ENCODE results near the gene UROS.

The UROS gene

DNA sequence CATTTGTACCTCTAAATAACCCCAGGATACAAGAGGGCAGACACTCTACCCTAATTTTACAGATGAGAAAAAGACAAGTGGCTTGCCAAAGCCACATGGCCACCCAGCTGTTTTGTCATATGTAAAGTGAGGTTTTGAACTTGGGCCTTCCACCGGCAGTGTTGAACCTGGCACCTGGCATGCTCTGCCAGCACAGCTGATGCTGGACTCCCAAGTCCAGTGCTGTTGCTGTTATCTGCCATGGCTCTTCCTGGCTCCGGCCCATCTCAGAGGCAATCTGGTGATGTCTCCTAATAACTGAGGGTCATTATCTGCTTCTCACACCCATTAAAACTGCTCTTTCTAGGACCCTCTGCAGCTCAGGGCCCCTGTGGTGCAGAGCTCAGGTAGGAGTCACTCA is 25.3 kb upstream of the UROS start:
- Mint-ChIP-seq H3K4me1 (no peaks in the 10 kb centered on the region), H3K9me3 (no peaks in the 10 kb centered on the region), H3K36me3 (ENCODE audit: insufficient read depth) (peaks cover 4% of the 10 kb centered on the region), H3K27ac (ENCODE audit: low read depth) (no peak overlapping the region), H3K27me3 (no peaks in the 10 kb centered on the region), H3K4me3 (no peak overlapping the region)
- ATAC-seq (replicated peaks; ENCODE audit: extremely low read depth, poor library complexity, severe bottlenecking) (no peak), DNase-seq (ENCODE audit: low spot score in 2 of 2) (no peak)

DNA sequence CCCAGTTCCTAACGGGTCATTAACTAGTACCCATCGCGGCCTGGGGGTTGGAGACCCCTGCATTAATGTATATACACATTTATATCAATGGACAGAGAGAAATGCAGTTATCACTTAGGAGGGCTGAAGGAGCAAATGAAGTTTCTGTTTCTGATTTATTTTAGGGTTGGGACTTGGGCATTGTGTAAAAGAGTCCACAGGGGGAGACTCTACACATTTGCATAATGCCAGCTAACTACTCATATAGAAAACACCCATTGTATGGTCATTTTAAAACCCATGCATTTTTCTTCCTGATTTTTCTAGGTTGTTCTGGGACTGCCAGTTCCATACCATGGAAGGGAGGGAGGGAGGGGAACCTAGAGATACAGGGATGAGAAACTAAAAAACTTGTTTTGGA is 23.8 kb upstream of the UROS start:
- DNase-seq (ENCODE audit: low spot score in 2 of 2): no peak
- H3K4me3 Mint-ChIP-seq: no peak overlapping the region
- H3K4me1 Mint-ChIP-seq: no peaks in the 10 kb centered on the region
- peaks cover 4% of the 10 kb centered on the region for H3K36me3 Mint-ChIP-seq (ENCODE audit: insufficient read depth)
- H3K27ac Mint-ChIP-seq (ENCODE audit: low read depth): no peak overlapping the region
- no peaks in the 10 kb centered on the region for H3K27me3 Mint-ChIP-seq
- H3K9me3 Mint-ChIP-seq: no peaks in the 10 kb centered on the region
- no peak for ATAC-seq (replicated peaks; ENCODE audit: extremely low read depth, poor library complexity, severe bottlenecking)

DNA sequence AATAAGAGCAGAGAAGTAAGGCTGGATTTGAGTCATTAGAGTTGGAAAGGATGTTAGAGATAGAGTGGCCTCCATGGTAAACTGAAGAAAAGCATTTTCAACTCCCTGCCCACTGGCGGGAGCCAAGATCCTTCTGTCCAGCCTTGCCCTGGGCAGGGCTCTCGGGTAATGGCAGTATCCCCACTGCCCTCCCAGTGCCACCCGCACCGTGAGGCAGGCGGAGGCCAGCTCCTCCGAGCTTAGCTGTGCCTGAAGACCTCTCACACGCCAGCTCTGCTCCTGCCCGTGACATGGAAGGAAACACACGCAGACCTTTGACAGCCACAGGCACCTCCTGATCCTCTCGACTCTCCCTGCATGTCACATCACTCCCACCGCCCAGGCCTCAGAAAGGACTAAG is 22.6 kb upstream of the UROS start:
- no peaks in the 10 kb centered on the region for H3K27me3 Mint-ChIP-seq

DNA sequence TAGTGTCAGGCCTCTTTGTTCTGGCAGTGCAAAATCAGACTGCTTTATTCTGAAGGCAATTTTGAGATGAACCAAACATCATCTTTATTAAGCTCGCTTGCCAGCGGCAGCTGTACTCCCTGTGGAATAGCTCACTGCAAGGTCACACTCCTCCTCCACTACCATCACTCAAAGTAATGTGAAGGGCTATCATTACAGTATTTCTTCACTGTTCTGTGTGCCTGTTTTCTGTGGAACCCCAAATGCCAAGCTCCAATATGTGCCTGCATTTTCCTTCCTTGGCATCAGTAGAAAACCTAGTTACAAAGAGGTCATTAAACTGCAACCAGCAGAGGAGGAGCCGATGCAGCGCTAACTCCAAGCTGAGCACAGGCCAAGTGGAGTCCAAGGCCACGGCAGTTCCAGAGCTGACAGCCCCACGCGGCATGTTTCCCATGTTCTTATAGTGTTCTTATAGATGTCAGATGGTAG is 21.7 kb upstream of the UROS start:
- DNase-seq (ENCODE audit: low spot score in 2 of 2) (no peak), ATAC-seq (replicated peaks; ENCODE audit: extremely low read depth, poor library complexity, severe bottlenecking) (no peak)
- Mint-ChIP-seq H3K27ac (ENCODE audit: low read depth) (no peak overlapping the region), H3K36me3 (ENCODE audit: insufficient read depth) (peaks cover 2% of the 10 kb centered on the region), H3K4me3 (no peak overlapping the region), H3K27me3 (no peaks in the 10 kb centered on the region), H3K4me1 (no peaks in the 10 kb centered on the region), H3K9me3 (no peaks in the 10 kb centered on the region)

More for the DNA sequence above, 22.6 kb upstream of the UROS start:
- Mint-ChIP-seq H3K4me1 (no peaks in the 10 kb centered on the region), H3K4me3 (no peak overlapping the region), H3K27ac (ENCODE audit: low read depth) (no peak overlapping the region), H3K9me3 (no peaks in the 10 kb centered on the region), H3K36me3 (ENCODE audit: insufficient read depth) (peaks cover 2% of the 10 kb centered on the region)
- DNase-seq (ENCODE audit: low spot score in 2 of 2) (no peak), ATAC-seq (replicated peaks; ENCODE audit: extremely low read depth, poor library complexity, severe bottlenecking) (no peak)

DNA sequence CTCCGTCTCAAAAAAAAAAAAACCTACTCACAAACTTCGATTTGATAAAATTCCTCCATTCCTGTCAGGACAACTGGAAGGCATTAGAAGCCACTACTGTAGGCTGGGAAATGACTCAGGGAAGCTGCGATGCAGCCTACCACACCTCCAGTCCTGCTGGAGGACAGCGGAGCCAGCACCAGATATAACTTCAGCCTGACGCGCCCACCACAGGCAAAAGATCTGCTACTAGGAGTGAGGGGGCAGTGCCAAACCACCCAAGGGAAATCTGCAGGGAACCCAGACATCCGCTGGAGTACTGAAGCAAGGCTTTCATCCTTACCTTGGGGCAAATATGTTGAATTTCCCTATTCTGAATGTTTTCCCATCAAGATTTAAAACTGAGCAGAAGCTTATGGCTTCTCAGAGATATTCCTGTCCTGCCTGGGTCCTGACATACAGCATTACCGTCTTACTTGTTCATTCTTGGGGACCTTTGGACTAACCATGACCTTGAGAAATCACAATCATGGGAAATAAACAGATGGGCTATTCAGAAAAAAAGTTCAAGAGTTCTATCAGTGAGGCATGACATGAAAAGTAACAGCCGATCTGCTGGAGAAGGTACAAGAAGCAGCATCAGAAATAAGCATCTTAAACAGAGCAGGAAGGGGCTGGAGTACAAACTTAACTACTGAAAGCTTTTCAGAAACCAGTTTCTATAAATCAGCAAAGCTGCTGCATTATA is 20.7 kb upstream of the UROS start:
- no peak overlapping the region for H3K4me3 Mint-ChIP-seq
- no peak overlapping the region for H3K27ac Mint-ChIP-seq (ENCODE audit: low read depth)
- peaks cover 7% of the 10 kb centered on the region for H3K36me3 Mint-ChIP-seq (ENCODE audit: insufficient read depth)
- DNase-seq (ENCODE audit: low spot score in 2 of 2): no peak
- H3K27me3 Mint-ChIP-seq: no peaks in the 10 kb centered on the region
- no peaks in the 10 kb centered on the region for H3K4me1 Mint-ChIP-seq
- no peaks in the 10 kb centered on the region for H3K9me3 Mint-ChIP-seq
- ATAC-seq (replicated peaks; ENCODE audit: extremely low read depth, poor library complexity, severe bottlenecking): no peak

DNA sequence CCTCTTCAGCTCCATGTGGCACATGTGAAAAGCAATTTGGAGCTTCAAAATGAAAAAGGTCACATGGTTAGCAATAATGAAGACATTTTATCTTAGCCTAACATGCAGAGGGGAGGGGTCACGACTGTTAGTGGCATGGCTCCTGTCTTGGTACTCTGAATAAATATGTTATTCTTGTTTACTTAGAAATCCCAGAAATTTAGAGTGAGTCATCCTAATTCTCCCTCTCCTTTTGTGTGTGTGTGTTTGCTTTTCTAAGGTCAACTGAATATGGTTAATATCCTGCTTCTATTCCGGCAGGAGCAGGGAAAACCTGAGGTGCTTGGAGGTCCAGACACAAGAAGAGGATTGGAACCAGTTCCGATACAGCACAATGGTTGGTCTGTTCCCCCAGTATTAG is 17.9 kb upstream of the UROS start:
- Mint-ChIP-seq H3K27me3 (no peaks in the 10 kb centered on the region), H3K9me3 (no peaks in the 10 kb centered on the region), H3K27ac (ENCODE audit: low read depth) (no peak overlapping the region), H3K4me3 (no peak overlapping the region), H3K36me3 (ENCODE audit: insufficient read depth) (peaks cover 17% of the 10 kb centered on the region), H3K4me1 (no peaks in the 10 kb centered on the region)
- no peak for DNase-seq (ENCODE audit: low spot score in 2 of 2)
- ATAC-seq (replicated peaks; ENCODE audit: extremely low read depth, poor library complexity, severe bottlenecking): no peak

DNA sequence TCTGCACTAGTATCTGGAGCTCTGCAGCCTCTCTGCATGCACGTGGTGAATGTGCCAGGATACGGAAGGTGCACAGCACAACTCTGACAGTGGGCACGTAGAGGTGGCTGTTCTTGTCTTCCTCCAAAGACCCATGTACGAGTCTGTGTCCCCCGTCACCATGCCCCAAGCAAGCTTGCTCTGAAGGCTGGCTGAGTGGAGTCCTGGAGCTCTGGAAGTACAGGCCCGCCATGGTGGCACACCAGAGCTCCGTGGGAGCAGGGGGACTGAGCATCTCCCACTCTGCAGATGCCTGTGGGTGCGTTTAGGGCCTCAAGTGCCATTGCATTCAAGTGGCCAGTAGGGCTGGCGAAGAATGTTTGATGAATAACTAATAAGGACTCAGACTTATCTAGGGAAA is 17.3 kb upstream of the UROS start:
- Mint-ChIP-seq H3K4me1 (no peaks in the 10 kb centered on the region), H3K9me3 (no peaks in the 10 kb centered on the region), H3K27me3 (no peaks in the 10 kb centered on the region), H3K27ac (ENCODE audit: low read depth) (no peak overlapping the region), H3K4me3 (no peak overlapping the region), H3K36me3 (ENCODE audit: insufficient read depth) (peaks cover 23% of the 10 kb centered on the region)
- no peak for ATAC-seq (replicated peaks; ENCODE audit: extremely low read depth, poor library complexity, severe bottlenecking)
- DNase-seq (ENCODE audit: low spot score in 2 of 2): no peak

DNA sequence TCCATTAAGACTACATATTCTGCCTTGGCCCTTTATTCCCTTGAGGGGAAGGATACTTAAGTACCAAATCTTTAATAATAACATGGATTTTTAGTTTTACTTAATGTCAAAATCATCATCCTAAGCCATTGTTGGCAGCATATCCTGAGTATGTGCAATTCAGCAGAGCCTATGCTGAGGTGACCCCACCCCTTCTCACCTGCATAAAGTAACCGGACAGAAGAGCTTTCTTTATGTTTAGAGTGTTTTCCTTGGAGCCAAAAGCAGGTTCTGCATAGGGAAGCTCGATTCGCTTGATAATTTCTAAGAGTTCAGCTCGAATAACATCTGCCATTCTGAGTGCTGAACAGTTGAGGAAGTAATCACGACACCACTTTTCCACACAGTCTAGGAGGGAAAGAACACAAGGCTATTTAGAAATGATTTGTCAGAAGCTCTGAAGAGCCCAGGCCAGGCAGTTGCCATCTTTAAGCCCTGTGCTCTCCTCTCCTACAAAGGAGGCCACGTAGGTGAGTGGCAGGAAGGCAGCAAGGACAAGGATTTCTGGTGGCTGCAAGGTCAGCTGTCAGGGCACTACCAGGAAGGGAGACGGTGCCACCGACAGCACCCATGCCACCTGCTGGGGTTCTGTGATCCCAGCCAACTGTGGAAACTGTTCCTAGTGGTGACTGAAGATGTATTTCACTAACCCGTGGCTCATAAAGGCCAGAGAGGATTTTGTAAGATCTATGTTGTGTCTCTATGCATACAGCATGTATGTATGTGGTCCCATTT is 15.9 kb upstream of the UROS start:
- Mint-ChIP-seq H3K9me3 (no peaks in the 10 kb centered on the region), H3K36me3 (ENCODE audit: insufficient read depth) (peaks cover 31% of the 10 kb centered on the region), H3K4me3 (no peak overlapping the region), H3K27ac (ENCODE audit: low read depth) (no peak overlapping the region), H3K27me3 (no peaks in the 10 kb centered on the region), H3K4me1 (no peaks in the 10 kb centered on the region)
- ATAC-seq (replicated peaks; ENCODE audit: extremely low read depth, poor library complexity, severe bottlenecking): no peak
- DNase-seq (ENCODE audit: low spot score in 2 of 2): no peak

DNA sequence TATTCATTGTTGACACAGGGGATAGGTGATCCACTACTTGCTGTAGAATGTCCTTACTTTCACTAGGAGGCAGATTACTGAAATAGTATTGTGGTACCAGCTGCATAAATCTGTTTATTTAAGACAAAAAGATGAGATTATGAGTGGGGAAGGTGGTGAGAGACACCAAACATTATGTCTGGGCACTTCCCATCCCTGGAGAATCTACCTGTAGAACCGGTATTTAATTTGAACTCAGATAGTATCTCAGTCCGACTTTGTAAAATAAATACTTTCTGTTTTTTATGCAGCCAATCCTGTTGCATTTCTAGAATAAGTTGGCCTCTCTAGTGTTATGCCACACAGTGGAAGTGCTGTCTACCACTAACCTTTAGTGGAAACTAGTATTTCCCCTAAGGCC is 13.7 kb upstream of the UROS start:
- no peak for ATAC-seq (replicated peaks; ENCODE audit: extremely low read depth, poor library complexity, severe bottlenecking)

DNA sequence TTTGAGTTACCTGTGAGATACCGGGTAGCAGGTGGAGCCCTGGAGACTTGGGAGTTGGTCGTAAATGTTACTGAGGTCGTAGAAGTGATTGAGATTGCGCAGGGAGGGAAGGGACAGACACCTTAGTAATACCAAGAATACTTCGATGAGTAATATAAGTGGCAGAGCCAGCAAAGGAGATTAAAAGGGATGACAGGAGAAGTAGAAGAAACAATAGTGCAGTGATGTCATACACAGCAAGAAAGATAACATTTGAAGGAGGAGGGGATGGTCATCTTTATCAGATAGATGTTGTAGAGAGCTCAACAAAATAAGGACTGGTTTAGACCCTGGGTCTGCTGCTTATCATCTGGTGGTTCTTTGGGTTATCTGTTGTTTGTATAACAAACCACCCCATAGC is 5.3 kb upstream of the UROS start:
- Mint-ChIP-seq H3K9me3 (no peaks in the 10 kb centered on the region), H3K4me1 (peaks cover 13% of the 10 kb centered on the region), H3K36me3 (ENCODE audit: insufficient read depth) (peaks cover 44% of the 10 kb centered on the region), H3K27me3 (no peaks in the 10 kb centered on the region), H3K27ac (ENCODE audit: low read depth) (peak overlapping the region; percentile 13), H3K4me3 (no peak overlapping the region)
- DNase-seq (ENCODE audit: low spot score in 2 of 2) (no peak), ATAC-seq (replicated peaks; ENCODE audit: extremely low read depth, poor library complexity, severe bottlenecking) (no peak)

More for the DNA sequence above, 13.7 kb upstream of the UROS start:
- Mint-ChIP-seq H3K36me3 (ENCODE audit: insufficient read depth) (peaks cover 47% of the 10 kb centered on the region), H3K9me3 (no peaks in the 10 kb centered on the region), H3K27me3 (no peaks in the 10 kb centered on the region), H3K4me1 (no peaks in the 10 kb centered on the region), H3K4me3 (no peak overlapping the region), H3K27ac (ENCODE audit: low read depth) (no peak overlapping the region)
- DNase-seq (ENCODE audit: low spot score in 2 of 2): no peak

DNA sequence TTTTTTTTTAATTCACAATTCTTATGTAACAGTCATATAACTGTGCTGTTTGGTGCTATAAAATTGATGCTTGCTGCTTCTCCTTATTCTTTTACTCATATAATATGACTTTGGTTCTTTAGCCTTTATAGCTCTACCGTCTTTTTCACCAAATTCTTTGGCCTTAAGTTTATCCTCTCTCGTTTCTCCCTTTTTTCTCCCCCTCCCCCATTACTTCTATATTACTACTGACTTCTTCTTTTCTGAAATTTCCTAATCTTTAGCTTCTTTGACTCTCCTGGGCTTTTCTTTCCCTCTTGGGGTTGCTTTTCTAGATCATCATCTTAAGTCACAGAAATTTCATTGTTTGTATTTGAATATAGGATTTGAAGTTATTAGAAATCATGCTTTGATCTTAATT is 4.1 kb upstream of the UROS start:
- Mint-ChIP-seq H3K9me3 (no peaks in the 10 kb centered on the region), H3K27ac (ENCODE audit: low read depth) (no peak overlapping the region), H3K36me3 (ENCODE audit: insufficient read depth) (peaks cover 38% of the 10 kb centered on the region), H3K4me3 (no peak overlapping the region), H3K4me1 (peaks cover 13% of the 10 kb centered on the region), H3K27me3 (no peaks in the 10 kb centered on the region)
- ATAC-seq (replicated peaks; ENCODE audit: extremely low read depth, poor library complexity, severe bottlenecking) (no peak), DNase-seq (ENCODE audit: low spot score in 2 of 2) (no peak)

DNA sequence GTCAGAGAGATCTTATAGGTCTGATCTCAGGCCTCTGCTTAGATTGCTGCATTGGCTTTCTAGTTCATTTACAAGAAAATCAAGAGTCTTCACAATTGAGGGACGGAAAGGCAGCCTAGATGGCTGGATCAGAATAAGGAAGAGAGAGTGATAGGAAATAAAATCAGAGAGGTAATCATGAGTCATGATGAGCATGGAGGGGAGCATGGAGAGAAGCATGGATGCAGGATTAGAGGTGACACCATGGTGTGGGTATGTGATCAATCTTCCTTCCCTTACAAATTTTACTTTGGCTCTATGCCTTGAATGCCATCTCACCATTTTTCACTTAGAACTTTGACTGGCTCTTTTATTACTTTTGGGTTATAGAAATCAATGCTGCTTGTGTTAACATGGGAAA is 1.7 kb upstream of the UROS start:
- no peak overlapping the region for H3K4me3 Mint-ChIP-seq
- H3K9me3 Mint-ChIP-seq: no peaks in the 10 kb centered on the region
- no peak overlapping the region for H3K27ac Mint-ChIP-seq (ENCODE audit: low read depth)
- ATAC-seq (replicated peaks; ENCODE audit: extremely low read depth, poor library complexity, severe bottlenecking) (no peak), DNase-seq (ENCODE audit: low spot score in 2 of 2) (no peak)
- peaks cover 28% of the 10 kb centered on the region for H3K4me1 Mint-ChIP-seq
- peaks cover 33% of the 10 kb centered on the region for H3K36me3 Mint-ChIP-seq (ENCODE audit: insufficient read depth)
- no peaks in the 10 kb centered on the region for H3K27me3 Mint-ChIP-seq

DNA sequence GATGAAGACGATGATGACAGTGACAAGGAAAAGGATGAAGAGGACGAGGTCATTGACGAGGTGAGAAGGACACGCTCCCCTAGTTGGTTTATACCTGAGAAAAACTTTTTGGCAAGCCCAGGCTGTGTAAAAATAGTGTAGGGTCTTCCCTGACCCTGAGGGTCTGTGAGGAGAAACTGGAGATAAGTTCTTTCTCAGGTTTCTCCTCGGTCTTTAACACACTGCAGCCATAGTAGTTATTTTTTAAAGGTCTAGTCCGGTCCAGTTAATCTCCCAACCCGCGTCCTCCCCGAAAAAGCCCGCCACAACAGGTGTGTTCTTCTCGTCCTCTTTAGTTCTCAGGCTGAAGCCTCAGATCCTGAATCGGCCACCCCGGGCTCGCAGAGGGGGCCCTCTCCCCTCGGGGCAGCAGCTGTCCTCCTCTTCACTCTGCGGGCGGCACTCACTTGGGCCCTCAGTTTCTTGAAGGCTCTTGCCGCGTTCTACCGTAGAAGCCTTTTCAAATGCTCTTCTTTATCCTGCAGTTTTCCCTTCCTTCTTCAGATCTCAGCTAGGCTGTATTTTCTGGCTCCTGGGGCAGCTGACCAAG is 699 bp upstream of the UROS start:
- Mint-ChIP-seq H3K27me3 (no peaks in the 10 kb centered on the region), H3K36me3 (ENCODE audit: insufficient read depth) (peaks cover 28% of the 10 kb centered on the region), H3K27ac (ENCODE audit: low read depth) (no peak overlapping the region), H3K4me1 (peaks cover 28% of the 10 kb centered on the region), H3K9me3 (no peaks in the 10 kb centered on the region), H3K4me3 (no peak overlapping the region)
- DNase-seq (ENCODE audit: low spot score in 2 of 2) (peak in 1 of 2 donors; percentile 14), ATAC-seq (replicated peaks; ENCODE audit: extremely low read depth, poor library complexity, severe bottlenecking) (no peak)
